Measurements from ENCODE around the gene ELOVL5.
A peak's percentile ranks its signal among the peaks of the same experiment; 100 is the strongest.

The ELOVL5 gene

GRCh38 chr6:53360093-53360912, 11.6 kb upstream of the ELOVL5 start:
- H3K4me3 ChIP-seq (ENCODE audit: insufficient read depth, low read depth, low read length, poor library complexity, severe bottlenecking), result peak overlapping the region; percentile 49
- H3K4me1 ChIP-seq (ENCODE audit: control insufficient read depth, insufficient read depth, low read length, poor library complexity, severe bottlenecking), result peaks cover 28% of the 10 kb centered on the region
- no peak for DNase-seq
- H3K27ac ChIP-seq (ENCODE audit: insufficient read depth, low read length, poor library complexity, severe bottlenecking), result peak overlapping the region; percentile 97
- no peaks in the 10 kb centered on the region for H3K36me3 ChIP-seq (ENCODE audit: control insufficient read depth, insufficient read depth, low read length)
- H3K9me3 ChIP-seq (ENCODE audit: control insufficient read depth, low read length), result no peaks in the 10 kb centered on the region
- no peaks in the 10 kb centered on the region for H3K27me3 ChIP-seq (replicated peaks; ENCODE audit: control insufficient read depth, insufficient read depth, low read length, poor library complexity, severe bottlenecking)

- Histone ChIP-seq H3K36me3 (ENCODE audit: control insufficient read depth, insufficient read depth, low read length) (no peaks in the 10 kb centered on the region), H3K4me3 (ENCODE audit: insufficient read depth, low read depth, low read length, poor library complexity, severe bottlenecking) (peak overlapping the region; percentile 49), H3K9me3 (ENCODE audit: control insufficient read depth, low read length) (no peaks in the 10 kb centered on the region), H3K4me1 (ENCODE audit: control insufficient read depth, insufficient read depth, low read length, poor library complexity, severe bottlenecking) (peaks cover 28% of the 10 kb centered on the region), H3K27me3 (replicated peaks; ENCODE audit: control insufficient read depth, insufficient read depth, low read length, poor library complexity, severe bottlenecking) (no peaks in the 10 kb centered on the region), H3K27ac (ENCODE audit: insufficient read depth, low read length, poor library complexity, severe bottlenecking) (peak overlapping the region; percentile 97)
- no peak for DNase-seq
Observed at GRCh38 chr6:53359843-53360092, 11.0 kb upstream of the ELOVL5 start.

DNA sequence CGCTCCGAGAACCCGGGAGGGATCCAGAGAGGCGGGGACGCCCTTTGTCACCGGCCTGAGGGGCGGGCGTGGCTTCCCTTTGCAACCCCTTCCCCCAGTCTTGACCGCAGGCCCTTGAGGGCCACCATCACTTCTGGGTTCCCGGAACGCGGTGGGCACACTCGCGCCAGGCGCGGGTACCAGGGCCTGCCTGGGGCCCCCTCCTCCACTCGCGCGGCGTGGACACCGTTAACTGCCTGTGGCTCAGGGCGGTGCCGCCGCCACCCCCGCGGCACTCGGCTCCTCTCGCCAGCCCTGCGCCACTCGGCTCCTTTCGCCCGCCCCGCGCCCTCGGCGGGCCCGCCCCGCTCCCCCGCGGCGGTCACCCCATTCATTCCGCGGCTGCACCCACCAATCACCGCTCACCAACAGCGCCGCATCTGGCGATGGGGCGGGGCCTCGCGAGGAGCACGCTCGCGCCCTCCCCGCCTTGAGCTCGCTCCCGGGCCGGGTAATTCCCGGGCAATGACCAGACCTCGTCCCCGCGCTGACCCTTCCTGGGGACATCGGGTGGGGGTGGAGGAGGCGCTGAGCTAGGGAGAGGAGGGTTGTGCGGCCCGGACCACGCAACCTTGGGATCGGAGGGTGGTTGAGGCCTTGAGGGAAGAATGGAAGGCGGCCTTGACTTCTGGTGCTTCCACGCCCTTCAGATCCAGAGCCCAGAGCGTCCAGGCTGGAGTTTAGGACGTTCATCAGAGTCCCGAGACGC, 10.5 kb upstream of the ELOVL5 start:
- Histone ChIP-seq H3K27me3 (replicated peaks; ENCODE audit: control insufficient read depth, insufficient read depth, low read length, poor library complexity, severe bottlenecking) (no peaks in the 10 kb centered on the region), H3K36me3 (ENCODE audit: control insufficient read depth, insufficient read depth, low read length) (no peaks in the 10 kb centered on the region), H3K9me3 (ENCODE audit: control insufficient read depth, low read length) (no peaks in the 10 kb centered on the region), H3K4me3 (ENCODE audit: insufficient read depth, low read depth, low read length, poor library complexity, severe bottlenecking) (peak overlapping the region; percentile 49), H3K4me1 (ENCODE audit: control insufficient read depth, insufficient read depth, low read length, poor library complexity, severe bottlenecking) (peaks cover 28% of the 10 kb centered on the region), H3K27ac (ENCODE audit: insufficient read depth, low read length, poor library complexity, severe bottlenecking) (peak overlapping the region; percentile 97)
- DNase-seq, result peak; percentile 81 to 86 (median 83)

GRCh38 chr6:53358440-53359094, 9.8 kb upstream of the ELOVL5 start:
- DNase-seq, result no peak
- Histone ChIP-seq H3K27ac (ENCODE audit: insufficient read depth, low read length, poor library complexity, severe bottlenecking) (peak overlapping the region; percentile 97), H3K36me3 (ENCODE audit: control insufficient read depth, insufficient read depth, low read length) (no peaks in the 10 kb centered on the region), H3K4me3 (ENCODE audit: insufficient read depth, low read depth, low read length, poor library complexity, severe bottlenecking) (peak overlapping the region; percentile 49), H3K4me1 (ENCODE audit: control insufficient read depth, insufficient read depth, low read length, poor library complexity, severe bottlenecking) (peaks cover 28% of the 10 kb centered on the region), H3K9me3 (ENCODE audit: control insufficient read depth, low read length) (no peaks in the 10 kb centered on the region), H3K27me3 (replicated peaks; ENCODE audit: control insufficient read depth, insufficient read depth, low read length, poor library complexity, severe bottlenecking) (no peaks in the 10 kb centered on the region)

DNA sequence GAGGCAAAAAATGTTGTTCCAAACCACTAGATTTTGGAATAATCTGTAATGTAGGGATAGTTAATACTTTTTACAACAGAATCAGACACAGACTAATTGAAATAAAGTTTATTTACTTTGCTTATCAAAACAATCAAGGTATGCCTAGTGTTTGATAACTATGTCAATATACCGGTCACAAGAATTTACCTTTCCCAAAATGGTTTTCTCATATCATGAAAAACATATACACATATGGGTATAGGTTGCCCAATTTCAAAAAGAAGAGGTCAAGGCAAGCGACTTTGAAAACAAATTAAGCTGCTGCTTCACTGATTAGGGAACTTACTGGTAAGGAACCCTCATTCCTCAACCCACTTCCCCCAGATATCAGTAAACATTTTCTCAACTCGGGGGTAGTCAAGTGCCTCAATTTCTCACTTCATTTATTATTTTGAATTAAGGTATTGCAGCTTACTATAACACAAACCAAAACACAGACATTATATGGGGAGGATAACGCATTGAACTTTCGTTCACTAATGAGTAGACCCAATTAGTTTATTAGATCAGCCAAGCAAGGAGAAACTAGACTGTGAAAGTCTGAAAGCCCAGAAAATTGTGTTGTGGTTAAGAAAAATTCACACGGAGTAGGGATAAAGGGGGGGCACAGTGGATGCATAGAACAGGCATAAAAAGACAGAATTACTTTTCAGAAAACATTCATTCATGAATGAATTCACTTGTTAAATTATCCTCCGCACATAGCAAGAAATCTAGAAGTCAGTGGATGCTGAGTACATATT, 9.0 kb upstream of the ELOVL5 start:
- H3K9me3 ChIP-seq (ENCODE audit: control insufficient read depth, low read length), result no peaks in the 10 kb centered on the region
- H3K27me3 ChIP-seq (replicated peaks; ENCODE audit: control insufficient read depth, insufficient read depth, low read length, poor library complexity, severe bottlenecking), result no peaks in the 10 kb centered on the region
- peaks cover 28% of the 10 kb centered on the region for H3K4me1 ChIP-seq (ENCODE audit: control insufficient read depth, insufficient read depth, low read length, poor library complexity, severe bottlenecking)
- H3K36me3 ChIP-seq (ENCODE audit: control insufficient read depth, insufficient read depth, low read length), result no peaks in the 10 kb centered on the region
- peak overlapping the region; percentile 49 for H3K4me3 ChIP-seq (ENCODE audit: insufficient read depth, low read depth, low read length, poor library complexity, severe bottlenecking)
- no peak for DNase-seq
- peak overlapping the region; percentile 5 for H3K27ac ChIP-seq (ENCODE audit: insufficient read depth, low read length, poor library complexity, severe bottlenecking)

DNA sequence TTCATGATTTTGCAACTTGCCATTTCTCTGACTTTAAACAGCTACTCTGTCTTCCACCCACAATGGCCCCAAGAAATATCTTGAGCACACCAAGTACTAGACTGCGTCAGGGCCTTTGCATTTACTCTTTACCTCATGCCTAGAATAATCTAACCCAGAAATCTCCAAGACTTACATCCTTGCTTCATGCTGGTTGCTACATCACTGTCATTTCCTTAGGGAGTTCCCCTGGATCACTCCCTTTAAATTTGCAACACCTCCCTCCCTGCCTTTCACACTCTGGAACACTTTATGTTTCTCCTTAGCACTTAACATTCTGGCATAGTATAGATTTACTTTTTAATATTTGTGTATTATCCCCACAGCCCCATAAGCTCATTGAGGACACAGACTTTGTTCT, 4.9 kb upstream of the ELOVL5 start:
- Histone ChIP-seq H3K27me3 (replicated peaks; ENCODE audit: control insufficient read depth, insufficient read depth, low read length, poor library complexity, severe bottlenecking) (no peaks in the 10 kb centered on the region), H3K4me3 (ENCODE audit: insufficient read depth, low read depth, low read length, poor library complexity, severe bottlenecking) (no peak overlapping the region), H3K36me3 (ENCODE audit: control insufficient read depth, insufficient read depth, low read length) (no peaks in the 10 kb centered on the region), H3K27ac (ENCODE audit: insufficient read depth, low read length, poor library complexity, severe bottlenecking) (no peak overlapping the region), H3K9me3 (ENCODE audit: control insufficient read depth, low read length) (no peaks in the 10 kb centered on the region), H3K4me1 (ENCODE audit: control insufficient read depth, insufficient read depth, low read length, poor library complexity, severe bottlenecking) (peaks cover 8% of the 10 kb centered on the region)
- DNase-seq, result no peak

- no peak for DNase-seq
- no peak overlapping the region for H3K27ac ChIP-seq (ENCODE audit: insufficient read depth, low read length, poor library complexity, severe bottlenecking)
Observed at GRCh38 chr6:53352360-53352759, 3.6 kb upstream of the ELOVL5 start.

DNA sequence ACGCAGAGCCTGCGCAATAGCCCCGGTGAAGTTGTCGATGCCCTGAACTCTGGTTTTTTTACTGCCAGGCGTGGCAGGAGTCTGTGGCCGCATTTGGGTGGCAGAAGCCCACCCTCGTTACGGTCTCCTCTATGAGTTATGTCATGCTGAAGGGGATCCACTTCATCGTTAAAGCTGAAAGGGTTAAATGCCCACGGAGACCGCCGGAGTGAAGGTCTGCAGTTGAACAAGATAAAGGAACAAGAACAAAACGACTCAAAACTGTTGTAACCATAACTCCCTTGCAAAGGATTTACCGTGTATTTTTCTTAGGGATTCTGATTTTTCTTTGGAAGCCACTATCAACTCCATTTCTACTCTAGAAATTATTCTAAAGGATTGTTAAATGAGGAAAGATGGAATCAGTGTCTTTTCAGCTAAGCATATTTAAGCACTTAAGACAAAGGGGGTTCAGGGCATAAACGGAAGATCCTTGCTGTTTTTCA, 501 bp upstream of the ELOVL5 start:
- H3K27me3 ChIP-seq (replicated peaks; ENCODE audit: control insufficient read depth, insufficient read depth, low read length, poor library complexity, severe bottlenecking), result no peaks in the 10 kb centered on the region
- H3K4me1 ChIP-seq (ENCODE audit: control insufficient read depth, insufficient read depth, low read length, poor library complexity, severe bottlenecking), result peaks cover 13% of the 10 kb centered on the region
- H3K9me3 ChIP-seq (ENCODE audit: control insufficient read depth, low read length), result no peaks in the 10 kb centered on the region
- no peaks in the 10 kb centered on the region for H3K36me3 ChIP-seq (ENCODE audit: control insufficient read depth, insufficient read depth, low read length)
- no peak for DNase-seq
- peak overlapping the region; percentile 94 for H3K27ac ChIP-seq (ENCODE audit: insufficient read depth, low read length, poor library complexity, severe bottlenecking)
- H3K4me3 ChIP-seq (ENCODE audit: insufficient read depth, low read depth, low read length, poor library complexity, severe bottlenecking), result peak overlapping the region; percentile 91

More at GRCh38 chr6:53352360-53352759, 3.6 kb upstream of the ELOVL5 start:
- Histone ChIP-seq H3K4me1 (ENCODE audit: control insufficient read depth, insufficient read depth, low read length, poor library complexity, severe bottlenecking) (no peaks in the 10 kb centered on the region), H3K4me3 (ENCODE audit: insufficient read depth, low read depth, low read length, poor library complexity, severe bottlenecking) (no peak overlapping the region), H3K36me3 (ENCODE audit: control insufficient read depth, insufficient read depth, low read length) (no peaks in the 10 kb centered on the region), H3K9me3 (ENCODE audit: control insufficient read depth, low read length) (no peaks in the 10 kb centered on the region), H3K27me3 (replicated peaks; ENCODE audit: control insufficient read depth, insufficient read depth, low read length, poor library complexity, severe bottlenecking) (no peaks in the 10 kb centered on the region)

GRCh38 chr6:53347921-53348370, 804 bp downstream of the ELOVL5 start:
- H3K9me3 ChIP-seq (ENCODE audit: control insufficient read depth, low read length), result no peaks in the 10 kb centered on the region
- H3K27me3 ChIP-seq (replicated peaks; ENCODE audit: control insufficient read depth, insufficient read depth, low read length, poor library complexity, severe bottlenecking), result no peaks in the 10 kb centered on the region
- no peaks in the 10 kb centered on the region for H3K36me3 ChIP-seq (ENCODE audit: control insufficient read depth, insufficient read depth, low read length)
- peak; percentile 31 to 52 (median 46) for DNase-seq
- peak overlapping the region; percentile 94 for H3K27ac ChIP-seq (ENCODE audit: insufficient read depth, low read length, poor library complexity, severe bottlenecking)
- H3K4me1 ChIP-seq (ENCODE audit: control insufficient read depth, insufficient read depth, low read length, poor library complexity, severe bottlenecking), result peaks cover 22% of the 10 kb centered on the region
- H3K4me3 ChIP-seq (ENCODE audit: insufficient read depth, low read depth, low read length, poor library complexity, severe bottlenecking), result peak overlapping the region; percentile 91

Measured in effector memory CD4-positive, alpha-beta T cell (primary cell).